DMS53 treated with DMSO at 0.1 percent for 48 hours (cell line): ENCODE results near the gene C6orf47.
A peak's percentile ranks its signal among the peaks of the same experiment; 100 is the strongest.

Source experiments
- DNase-seq: peaks from one replicate; lab custom pipeline; 2025; ENCODE audit not compliant: unreplicated experiment; lab: John Stamatoyannopoulos, UW

C6orf47 gene

GRCh38 chr6:31636698-31637596 lies 23.6 kb downstream of the C6orf47 start:
- DNase-seq: no peak

- no peak for DNase-seq
These were observed 25.5 kb downstream of the C6orf47 start for GRCh38 chr6:31634969-31635575.

GRCh38 chr6:31634131-31634530 lies 26.4 kb downstream of the C6orf47 start:
- no peak for DNase-seq

- no peak for DNase-seq
These were observed 27.1 kb downstream of the C6orf47 start for GRCh38 chr6:31633447-31633846.

- no peak for DNase-seq
These were observed 28.2 kb downstream of the C6orf47 start for GRCh38 chr6:31632279-31632946.

GRCh38 chr6:31631681-31632278 lies 28.8 kb downstream of the C6orf47 start:
- DNase-seq: no peak

GRCh38 chr6:31631209-31631608 lies 29.4 kb downstream of the C6orf47 start:
- no peak for DNase-seq

GRCh38 chr6:31630177-31630934 lies 30.2 kb downstream of the C6orf47 start:
- DNase-seq: no peak

- no peak for DNase-seq
These were observed 31.6 kb downstream of the C6orf47 start for GRCh38 chr6:31629014-31629413.

- DNase-seq: no peak
These were observed 32.8 kb downstream of the C6orf47 start for GRCh38 chr6:31627690-31628287.

- DNase-seq: no peak
These were observed 33.6 kb downstream of the C6orf47 start for GRCh38 chr6:31626952-31627351.

- no peak for DNase-seq
These were observed 36.5 kb downstream of the C6orf47 start for GRCh38 chr6:31624070-31624469.

- DNase-seq: no peak
These were observed 37.9 kb downstream of the C6orf47 start for GRCh38 chr6:31622684-31623091.

- DNase-seq: no peak
These were observed 38.6 kb downstream of the C6orf47 start for GRCh38 chr6:31621991-31622390.

- DNase-seq: no peak
These were observed 39.1 kb downstream of the C6orf47 start for GRCh38 chr6:31621320-31621939.

- peak; percentile 35 for DNase-seq
These were observed 39.8 kb downstream of the C6orf47 start, which contains the start of gene PRRC2A for GRCh38 chr6:31620586-31621319. TSS of gene PRRC2A (plus strand) at chr6:31620715. CDS start at chr6:31622790, 2,075 bp downstream.

- DNase-seq: peak; percentile 98
These were observed 40.6 kb downstream of the C6orf47 start for GRCh38 chr6:31619805-31620585.

- no peak for DNase-seq
These were observed 43.6 kb downstream of the C6orf47 start for GRCh38 chr6:31617010-31617409.
